Psoas muscle (tissue), 8 donors: ENCODE results near the gene CLIP2. TPM values are rescaled to one million over a fixed set of nuclear protein-coding genes. Genes with fewer than 3 reads are reported as not detected.

Experiments used
- ATAC-seq, 4 donors: fragments of 200-7000 bp; cut with Tn5 transposase; one replicate each; pipeline ENCODE4 v1.9.1; 2020; ENCODE audit warnings: moderate library complexity in 3 of 4, mild to moderate bottlenecking in 2 of 4
- DNase-seq, 2 donors: peaks; one replicate each; pipeline ENCODE4 v3.0.0-alpha.2; 2020
- H3K27ac ChIP-seq: fragments of 200-600 bp; one replicate; pipeline ENCODE4 v1.8.0; 2022
- H3K27me3 ChIP-seq, 3 donors: fragments of 200-600 bp in 1 of 3; one replicate each; pipeline versions ENCODE4 v1.6.1 to v1.8.0; 2013 to 2022; ENCODE audit warnings: low read length in 2 of 3, mild to moderate bottlenecking in 2 of 3, moderate library complexity in 1 of 3; ENCODE audit not compliant: insufficient read depth in 3 of 3
- H3K36me3 ChIP-seq, 2 donors: fragments of 200-600 bp in 1 of 2; one replicate each; pipeline versions ENCODE4 v1.6.1 to v1.8.0; 2013 to 2022; ENCODE audit warnings: low read depth in 1 of 2, mild to moderate bottlenecking in 1 of 2, moderate library complexity in 1 of 2; ENCODE audit not compliant: insufficient read depth in 1 of 2
- H3K4me1 ChIP-seq: fragments of 200-600 bp; one replicate; pipeline ENCODE4 v1.8.0; 2022
- H3K4me3 ChIP-seq: fragments of 200-600 bp; one replicate; pipeline ENCODE4 v1.8.0; 2022; ENCODE audit warnings: mild to moderate bottlenecking
- H3K9me3 ChIP-seq: fragments of 200-600 bp; one replicate; pipeline ENCODE4 v1.8.0; 2022
- CTCF ChIP-seq: fragments of 200-600 bp; IDR thresholded peaks from one replicate; pipeline ENCODE4 v1.8.0; 2022; ENCODE audit warnings: antibody characterized with exemption
- WGBS, 3 donors: extraction: QIAGEN DNeasy Blood & Tissue Kit; methylation state at CpG; one replicate each; pipeline versions ENCODE4 v1.1.6 to v1.1.7; 2013; 5-methylcytosine and 5-hydroxymethylcytosine counted together
- intact Hi-C, 2 donors: fragments of 100-400 bp; cut with DNase I; formaldehyde crosslinking; loops; one replicate each; pipeline versions ENCODE4 v1.11.0 to v1.14.2; 2022
- polyA plus RNA-seq, 3 donors: library from polyadenylated mRNA; stranded (reverse); fragments of 200-250 nt; gene quantifications; one replicate each; pipeline ENCODE4 v1.2.3, GENCODE V29; 2013
- total RNA-seq, 4 donors: library from RNA; stranded (reverse); fragmentation: NEBNext Ultra II Directional in 2 of 4; extraction: Animal tissue kit (Norgen Biotek cat#: 25700) in 2 of 4; gene quantifications; one replicate each; pipeline versions ENCODE4 v1.2.1 to v1.2.4, GENCODE V29; 2021 to 2023
- donor health status: healthy with polysubstance abuse.
- donor health status: DM: no; HTN: no; CAD: no; lungs with moderate emphysema.
- donor health status: Bipolar disorder and iron deficiency.
- donor health status: healthy.
- donor health status: DM: yes; HTN: yes; CAD: no.
- donor health status: DM: no; HTN: no; CAD: no.
- donor health status: DM: no; HTN: no; CAD: no.
- donor health status: DM: yes; HTN: yes; CAD: no.

The CLIP2 gene
- total and polyA plus RNA-seq, 7 donors, result 1.5 to 4.3 (median 2.2) TPM

DNA sequence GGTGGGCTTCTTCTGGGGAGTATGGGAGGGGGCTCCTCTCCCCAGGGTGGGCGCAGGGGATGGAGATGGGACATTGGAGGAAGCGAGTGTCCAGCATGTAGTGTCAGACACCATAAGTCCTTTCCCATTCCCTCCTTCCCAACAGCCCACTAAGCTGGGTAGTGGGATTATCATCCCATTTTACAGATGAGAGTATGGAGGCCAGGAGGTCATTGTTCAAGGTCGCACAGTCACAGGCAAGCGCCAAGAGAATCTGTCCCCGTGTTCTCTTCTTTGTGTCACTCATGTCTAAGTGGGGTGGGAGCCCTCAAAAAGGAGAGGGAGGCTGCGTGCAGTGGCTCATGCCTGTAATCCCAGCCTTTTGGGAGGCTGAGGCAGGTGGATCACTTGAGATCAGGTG lies 64.8 kb downstream of the CLIP2 start:
- 96 to 98% (median 98%) methylated on average over 6 of the region's 6 CpGs for WGBS, 3 donors
- DNase-seq (no peak), ATAC-seq (no peak)
- Histone ChIP-seq H3K27ac (no peak overlapping the region), H3K4me1 (no peaks in the 10 kb centered on the region), H3K9me3 (peaks cover 11% of the 10 kb centered on the region), H3K4me3 (no peak overlapping the region), H3K27me3 (no peaks in the 10 kb centered on the region), H3K36me3 (no peaks in the 10 kb centered on the region)
- TF ChIP-seq CTCF, result no peak
- intact Hi-C loops, result no loop called here

- no peak overlapping the region for H3K4me3 ChIP-seq
- no peak overlapping the region for H3K27ac ChIP-seq
- H3K4me1 ChIP-seq, result no peaks in the 10 kb centered on the region
- WGBS, 3 donors, result 68 to 77% (median 75%) methylated on average over 4 of the region's 4 CpGs
- intact Hi-C loops, result no loop called here
- ATAC-seq (no peak), DNase-seq (peak in 1 of 2 donors; percentile 48)
- peaks cover 11% of the 10 kb centered on the region for H3K9me3 ChIP-seq
- no peak for TF ChIP-seq CTCF
- no peaks in the 10 kb centered on the region for H3K27me3 ChIP-seq
- peaks cover 0 to 5% of the 10 kb centered on the region in 2 donors for H3K36me3 ChIP-seq
Measured at GRCh38 chr7:74355091-74355490, 65.9 kb downstream of the CLIP2 start.

- intact Hi-C loops, result no loop called here
- Histone ChIP-seq H3K4me3 (no peak overlapping the region), H3K36me3 (peaks cover 0 to 6% of the 10 kb centered on the region in 2 donors), H3K27me3 (no peaks in the 10 kb centered on the region), H3K27ac (no peak overlapping the region), H3K9me3 (peaks cover 11% of the 10 kb centered on the region), H3K4me1 (no peaks in the 10 kb centered on the region)
- TF ChIP-seq CTCF, result no peak
- ATAC-seq (no peak), DNase-seq (no peak)
- 96 to 98% (median 96%) methylated on average over 10 of the region's 10 CpGs for WGBS, 3 donors
Measured at GRCh38 chr7:74356589-74357315, 67.5 kb downstream of the CLIP2 start.

- Histone ChIP-seq H3K4me1 (no peaks in the 10 kb centered on the region), H3K27me3 (no peaks in the 10 kb centered on the region), H3K36me3 (peaks cover 0 to 6% of the 10 kb centered on the region in 2 donors), H3K4me3 (no peak overlapping the region), H3K27ac (no peak overlapping the region), H3K9me3 (peaks cover 11% of the 10 kb centered on the region)
- ATAC-seq (no peak), DNase-seq (no peak)
- intact Hi-C loops, result no loop called here
- no peak for TF ChIP-seq CTCF
- WGBS, 3 donors, result 94 to 98% (median 95%) methylated on average over 11 of the region's 11 CpGs
Measured at GRCh38 chr7:74360008-74360407, 70.8 kb downstream of the CLIP2 start.

- 86 to 94% (median 91%) methylated on average over 6 of the region's 6 CpGs for WGBS, 3 donors
- DNase-seq, result no peak
- H3K27me3 ChIP-seq, result no peaks in the 10 kb centered on the region
- no peak for TF ChIP-seq CTCF
- no peaks in the 10 kb centered on the region for H3K9me3 ChIP-seq
- no peaks in the 10 kb centered on the region for H3K4me1 ChIP-seq
- ATAC-seq, result no peak
- no peak overlapping the region for H3K4me3 ChIP-seq
- peaks cover 0 to 6% of the 10 kb centered on the region in 2 donors for H3K36me3 ChIP-seq
- no peak overlapping the region for H3K27ac ChIP-seq
- intact Hi-C loops, result no loop called here
Measured at GRCh38 chr7:74362266-74362665, 73.1 kb downstream of the CLIP2 start.
